SU-DHL-6 (cell line): ENCODE measurements around the gene GPHN.

ENCODE experiments used
- EZH2phosphoT487 ChIP-seq: fragments of 200-600 bp; sonication (generic), shearing (Covaris generic); conservative IDR thresholded peaks from 2 replicates; pipeline ENCODE4 v1.6.1; 2018; ENCODE audit warnings: mild to moderate bottlenecking, antibody characterized with exemption, low read length, moderate library complexity, mixed read lengths
- TF ChIP-seq, protein P1 (sequence below): fragments of 200-600 bp; sonication (generic); IDR thresholded peaks from one replicate; pipeline ENCODE4 v1.5.1; 2017; ENCODE audit warnings: antibody characterized with exemption, mild to moderate bottlenecking, low read length, moderate library complexity; ENCODE audit not compliant: insufficient read depth, poor library complexity, severe bottlenecking

DNA sequence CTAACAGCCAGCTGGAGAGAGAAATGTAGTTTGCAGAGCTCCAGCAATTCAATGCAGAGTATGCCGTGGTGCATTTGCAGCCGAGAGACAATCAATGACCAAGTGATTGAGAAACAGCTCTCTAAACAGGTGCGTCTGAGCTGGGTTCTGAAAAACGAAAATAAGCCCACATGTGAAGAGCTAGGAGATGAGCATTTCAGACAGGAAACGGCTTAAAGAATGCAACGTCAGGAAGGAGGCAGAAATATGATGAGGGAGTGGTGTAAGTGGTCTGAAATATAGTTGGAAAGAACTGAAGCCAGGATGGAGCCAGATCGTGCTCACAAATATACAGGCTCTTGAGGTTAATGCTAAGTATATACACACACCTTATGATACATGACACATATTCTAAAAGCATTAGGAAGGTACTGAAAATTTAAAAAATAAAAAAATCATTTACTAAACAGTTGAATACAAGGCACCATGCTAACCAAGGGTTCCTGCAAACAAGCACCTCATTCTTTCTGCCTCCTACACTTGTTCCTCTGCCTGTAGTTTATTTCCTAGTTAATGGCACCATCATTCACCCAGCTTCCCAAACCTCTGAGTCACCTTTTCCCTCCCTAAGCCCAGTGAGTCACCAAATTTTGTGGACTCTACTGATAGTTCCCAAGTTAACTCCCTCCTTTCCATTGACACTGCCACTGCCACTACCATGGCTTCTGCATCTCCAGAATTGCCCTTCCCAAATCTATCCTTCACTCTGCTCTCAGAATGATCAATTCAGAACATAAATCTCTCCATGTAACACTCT is 679.0 kb downstream of the GPHN start:
- TF ChIP-seq, protein P1, sequence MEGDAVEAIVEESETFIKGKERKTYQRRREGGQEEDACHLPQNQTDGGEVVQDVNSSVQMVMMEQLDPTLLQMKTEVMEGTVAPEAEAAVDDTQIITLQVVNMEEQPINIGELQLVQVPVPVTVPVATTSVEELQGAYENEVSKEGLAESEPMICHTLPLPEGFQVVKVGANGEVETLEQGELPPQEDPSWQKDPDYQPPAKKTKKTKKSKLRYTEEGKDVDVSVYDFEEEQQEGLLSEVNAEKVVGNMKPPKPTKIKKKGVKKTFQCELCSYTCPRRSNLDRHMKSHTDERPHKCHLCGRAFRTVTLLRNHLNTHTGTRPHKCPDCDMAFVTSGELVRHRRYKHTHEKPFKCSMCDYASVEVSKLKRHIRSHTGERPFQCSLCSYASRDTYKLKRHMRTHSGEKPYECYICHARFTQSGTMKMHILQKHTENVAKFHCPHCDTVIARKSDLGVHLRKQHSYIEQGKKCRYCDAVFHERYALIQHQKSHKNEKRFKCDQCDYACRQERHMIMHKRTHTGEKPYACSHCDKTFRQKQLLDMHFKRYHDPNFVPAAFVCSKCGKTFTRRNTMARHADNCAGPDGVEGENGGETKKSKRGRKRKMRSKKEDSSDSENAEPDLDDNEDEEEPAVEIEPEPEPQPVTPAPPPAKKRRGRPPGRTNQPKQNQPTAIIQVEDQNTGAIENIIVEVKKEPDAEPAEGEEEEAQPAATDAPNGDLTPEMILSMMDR: no peak
- TF ChIP-seq EZH2phosphoT487: no peak
